Measurements from ENCODE around the gene CLN6.

CLN6 gene

DNA sequence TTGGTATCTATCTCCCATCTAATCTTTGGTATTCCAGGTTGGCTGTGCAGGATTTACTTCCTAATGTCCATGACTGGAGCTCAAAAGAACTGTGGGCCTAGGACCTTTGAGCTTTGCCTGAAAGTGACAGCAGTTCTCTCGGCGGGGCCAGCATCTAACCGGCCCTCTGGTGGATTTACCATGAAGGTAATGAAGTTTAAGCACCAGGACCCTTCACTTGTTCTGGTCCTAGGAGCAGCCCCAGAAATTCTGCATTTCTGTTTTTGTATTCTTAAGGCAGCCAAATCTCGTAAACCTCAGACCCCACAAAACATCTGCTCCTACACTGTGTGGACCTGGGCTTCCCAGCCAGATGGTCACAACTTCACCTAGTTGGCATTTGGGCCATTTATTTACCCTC, 37.4 kb downstream of the CLN6 start:
- Histone ChIP-seq H2AFZ (ENCODE audit: low read length) (no peak overlapping the region), H3F3A (ENCODE audit: low read depth) (no peaks in the 10 kb centered on the region), H3K36me3 (ENCODE audit: insufficient read depth, low read length) (peaks cover 47% of the 10 kb centered on the region; the same call in 1 of the 2 replicates), H3K9ac (ENCODE audit: low read depth, low read length, poor library complexity, severe bottlenecking) (no peak overlapping the region), H3K4me2 (ENCODE audit: low read depth, low read length, poor library complexity, severe bottlenecking) (no peak overlapping the region), H3K4me1 (ENCODE audit: insufficient read depth, low read length, poor library complexity, severe bottlenecking) (peaks cover 8% of the 10 kb centered on the region), H3K27me3 (ENCODE audit: insufficient read depth, low read length, poor library complexity, severe bottlenecking) (no peaks in the 10 kb centered on the region), H3K4me3 (ENCODE audit: low read length, poor library complexity, severe bottlenecking) (no peak overlapping the region), H3K9me2 (replicated peaks; ENCODE audit: low read depth, low read length) (no peaks in the 10 kb centered on the region), H3K79me2 (ENCODE audit: insufficient read depth, low read length) (no peaks in the 10 kb centered on the region), H3K9me3 (ENCODE audit: insufficient read depth, low read depth, low read length) (no peaks in the 10 kb centered on the region), H4K20me1 (ENCODE audit: insufficient read depth, low read length, poor library complexity, severe bottlenecking) (no peaks in the 10 kb centered on the region)
- TF ChIP-seq CTCF (conservative IDR thresholded peaks at IDR 0.05; ENCODE audit: low read length): no peak
- TF ChIP-seq EZH2phosphoT487 (IDR thresholded peaks at IDR 0.05; ENCODE audit: borderline replicate concordance): no peak

DNA sequence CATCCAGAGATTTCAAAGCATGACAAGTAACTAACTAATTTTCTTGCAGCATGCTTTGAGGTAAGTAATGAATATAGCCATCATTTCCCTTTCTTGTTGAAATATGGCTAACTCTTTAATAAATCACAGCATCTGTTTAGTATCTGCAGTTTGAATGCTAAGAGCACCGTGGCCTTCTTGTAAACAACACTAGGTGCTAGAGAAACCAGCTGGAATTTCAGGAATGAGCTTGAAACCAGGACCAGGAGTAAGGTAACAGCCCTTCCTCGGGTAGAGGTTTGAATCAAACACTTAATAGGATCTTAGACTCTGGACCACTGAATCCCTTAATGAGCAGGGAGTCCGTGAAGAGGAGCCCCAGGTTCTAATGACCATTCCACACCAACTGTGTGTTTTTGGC, 38.0 kb downstream of the CLN6 start:
- peaks cover 8% of the 10 kb centered on the region for H3K4me1 ChIP-seq (ENCODE audit: insufficient read depth, low read length, poor library complexity, severe bottlenecking)
- no peaks in the 10 kb centered on the region for H3F3A ChIP-seq (ENCODE audit: low read depth)
- no peak overlapping the region for H3K4me2 ChIP-seq (ENCODE audit: low read depth, low read length, poor library complexity, severe bottlenecking)
- H3K36me3 ChIP-seq (ENCODE audit: insufficient read depth, low read length): peaks cover 46% of the 10 kb centered on the region; the same call in 1 of the 2 replicates
- H3K79me2 ChIP-seq (ENCODE audit: insufficient read depth, low read length): no peaks in the 10 kb centered on the region
- no peaks in the 10 kb centered on the region for H3K9me2 ChIP-seq (replicated peaks; ENCODE audit: low read depth, low read length)
- no peak overlapping the region for H3K4me3 ChIP-seq (ENCODE audit: low read length, poor library complexity, severe bottlenecking)
- no peaks in the 10 kb centered on the region for H3K27me3 ChIP-seq (ENCODE audit: insufficient read depth, low read length, poor library complexity, severe bottlenecking)
- TF ChIP-seq CTCF (conservative IDR thresholded peaks at IDR 0.05; ENCODE audit: low read length): no peak
- no peak for TF ChIP-seq EZH2phosphoT487 (IDR thresholded peaks at IDR 0.05; ENCODE audit: borderline replicate concordance)
- no peaks in the 10 kb centered on the region for H3K9me3 ChIP-seq (ENCODE audit: insufficient read depth, low read depth, low read length)
- no peak overlapping the region for H2AFZ ChIP-seq (ENCODE audit: low read length)
- H3K9ac ChIP-seq (ENCODE audit: low read depth, low read length, poor library complexity, severe bottlenecking): no peak overlapping the region
- H4K20me1 ChIP-seq (ENCODE audit: insufficient read depth, low read length, poor library complexity, severe bottlenecking): no peaks in the 10 kb centered on the region

DNA sequence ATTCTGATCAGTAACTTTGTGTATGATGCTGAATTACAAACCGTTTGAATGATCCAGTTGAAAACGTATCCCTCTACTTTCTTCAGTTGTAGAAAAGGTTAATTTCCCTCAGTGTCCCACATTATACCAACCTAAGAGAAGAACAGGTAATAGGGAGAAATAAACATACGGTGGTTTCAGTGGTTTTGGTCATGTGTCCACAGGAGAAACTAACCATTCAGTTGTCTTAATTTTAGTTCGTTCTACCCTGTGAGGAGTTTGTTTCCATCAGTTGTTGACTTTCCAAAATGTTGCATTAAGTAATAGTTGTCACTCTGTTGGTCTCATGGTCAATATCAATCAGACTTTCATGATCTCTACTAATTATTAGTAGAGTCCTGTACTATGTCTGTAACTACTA, 39.5 kb downstream of the CLN6 start:
- no peak overlapping the region for H3K4me3 ChIP-seq (ENCODE audit: low read length, poor library complexity, severe bottlenecking)
- H3F3A ChIP-seq (ENCODE audit: low read depth): no peaks in the 10 kb centered on the region

More for the DNA sequence above, 39.5 kb downstream of the CLN6 start:
- Histone ChIP-seq H3K36me3 (ENCODE audit: insufficient read depth, low read length) (peaks cover 53% of the 10 kb centered on the region; the same call in 1 of the 2 replicates), H4K20me1 (ENCODE audit: insufficient read depth, low read length, poor library complexity, severe bottlenecking) (no peaks in the 10 kb centered on the region), H3K79me2 (ENCODE audit: insufficient read depth, low read length) (no peaks in the 10 kb centered on the region), H3K4me2 (ENCODE audit: low read depth, low read length, poor library complexity, severe bottlenecking) (no peak overlapping the region), H2AFZ (ENCODE audit: low read length) (no peak overlapping the region), H3K9me2 (replicated peaks; ENCODE audit: low read depth, low read length) (no peaks in the 10 kb centered on the region), H3K4me1 (ENCODE audit: insufficient read depth, low read length, poor library complexity, severe bottlenecking) (peaks cover 8% of the 10 kb centered on the region), H3K9me3 (ENCODE audit: insufficient read depth, low read depth, low read length) (no peaks in the 10 kb centered on the region), H3K9ac (ENCODE audit: low read depth, low read length, poor library complexity, severe bottlenecking) (no peak overlapping the region), H3K27me3 (ENCODE audit: insufficient read depth, low read length, poor library complexity, severe bottlenecking) (no peaks in the 10 kb centered on the region)
- TF ChIP-seq CTCF (conservative IDR thresholded peaks at IDR 0.05; ENCODE audit: low read length) (no peak), EZH2phosphoT487 (IDR thresholded peaks at IDR 0.05; ENCODE audit: borderline replicate concordance) (no peak)
